Prostate gland (tissue), 2 donors: ENCODE measurements around the gene ANO8.

ENCODE experiments used
- POLR2A ChIP-seq: fragments of 450-650 bp; IDR thresholded peaks from one replicate; pipeline ENCODE4 v1.6.1; 2016; ENCODE audit warnings: antibody characterized with exemption, mild to moderate bottlenecking
- POLR2AphosphoS5 ChIP-seq: sonication (generic); formaldehyde crosslinking; IDR thresholded peaks from one replicate; pipeline ENCODE4 v1.6.1; 2017; ENCODE audit warnings: antibody characterized with exemption
- TF ChIP-seq, protein P1 (sequence below), 4 experiments: fragments of 200-600 bp in 2 of 4; fragments of 450-650 bp in 2 of 4; sonication (generic) in 2 of 4; IDR thresholded peaks; 1 replicate in 3 of 4; 2 replicates in 1 of 4; pipeline ENCODE4 v1.5.1; 2016 to 2019; ENCODE audit warnings: antibody characterized with exemption in 4 of 4, mild to moderate bottlenecking in 2 of 4, moderate library complexity in 2 of 4

GRCh38 chr19:17323964-17324332 lies 10.7 kb downstream of the ANO8 start:
- TF ChIP-seq POLR2AphosphoS5 (no peak), POLR2A (no peak)
- TF ChIP-seq, protein P1, sequence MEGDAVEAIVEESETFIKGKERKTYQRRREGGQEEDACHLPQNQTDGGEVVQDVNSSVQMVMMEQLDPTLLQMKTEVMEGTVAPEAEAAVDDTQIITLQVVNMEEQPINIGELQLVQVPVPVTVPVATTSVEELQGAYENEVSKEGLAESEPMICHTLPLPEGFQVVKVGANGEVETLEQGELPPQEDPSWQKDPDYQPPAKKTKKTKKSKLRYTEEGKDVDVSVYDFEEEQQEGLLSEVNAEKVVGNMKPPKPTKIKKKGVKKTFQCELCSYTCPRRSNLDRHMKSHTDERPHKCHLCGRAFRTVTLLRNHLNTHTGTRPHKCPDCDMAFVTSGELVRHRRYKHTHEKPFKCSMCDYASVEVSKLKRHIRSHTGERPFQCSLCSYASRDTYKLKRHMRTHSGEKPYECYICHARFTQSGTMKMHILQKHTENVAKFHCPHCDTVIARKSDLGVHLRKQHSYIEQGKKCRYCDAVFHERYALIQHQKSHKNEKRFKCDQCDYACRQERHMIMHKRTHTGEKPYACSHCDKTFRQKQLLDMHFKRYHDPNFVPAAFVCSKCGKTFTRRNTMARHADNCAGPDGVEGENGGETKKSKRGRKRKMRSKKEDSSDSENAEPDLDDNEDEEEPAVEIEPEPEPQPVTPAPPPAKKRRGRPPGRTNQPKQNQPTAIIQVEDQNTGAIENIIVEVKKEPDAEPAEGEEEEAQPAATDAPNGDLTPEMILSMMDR (IDR thresholded peaks at IDR 0.05), result no peak
